K562 (cell line): Measurements from ENCODE around the gene ZBTB49. TPM values are rescaled to one million over a fixed set of nuclear protein-coding genes. Genes with fewer than 3 reads are reported as not detected.

ENCODE experiments used
- ATAC-seq: fragments of 200-7000 bp; cut with Tn5 transposase; 3 replicates; pipeline ENCODE4 v1.9.1; 2020; ENCODE audit warnings: moderate library complexity
- BruUV-seq: library from RNA; stranded (reverse); fragments of 400-500 nt; replicated peaks from 2 replicates; lab custom pipeline; 2021; lab: Mats Ljungman, UMichigan
- CTCF ChIA-PET: fragments of 300-600 bp; formaldehyde crosslinking; extraction: SDS; loops from one replicate; lab custom pipeline; 2021; ENCODE audit warnings: low intra/inter-chr PET ratio; lab: Yijun Ruan, JAX
- POLR2A ChIA-PET: fragments of 300-600, 350-650 bp; sonication (Branson Sonifier 250); formaldehyde crosslinking; extraction: SDS; loops from one replicate; lab custom pipeline; 2021; ENCODE audit warnings: antibody characterized with exemption, inconsistent platforms; lab: Yijun Ruan, JAX
- DNase-seq, 4 experiments: peaks; one replicate each; pipeline versions ENCODE4 v3.0.0 to v3.0.0-alpha.2; 2011 to 2018; ENCODE audit warnings: low spot score in 3 of 4, mixed read lengths in 3 of 4; ENCODE audit errors: extremely low read depth in 1 of 4
- FAIRE-seq: peaks from 2 replicates; lab custom pipeline; 2011; peaks lifted over from hg19 to GRCh38; lab: Jason Lieb, UNC
- H2AFZ ChIP-seq: 2 replicates; pipeline ENCODE4 v1.6.0; 2011; ENCODE audit warnings: low read depth, low read length, control low read depth, inconsistent platforms
- H3K27ac ChIP-seq: fragments of 200-600 bp; 3 replicates; pipeline ENCODE4 v1.8.0; 2011; ENCODE audit warnings: low read depth, mild to moderate bottlenecking, control low read depth, inconsistent platforms, low read length, moderate library complexity, mixed read lengths; ENCODE audit errors: extremely low read depth
- H3K27me3 ChIP-seq, 2 experiments: fragments of 300-600 bp in 1 of 2; 2 replicates in 1 of 2; 3 replicates in 1 of 2; pipeline versions ENCODE4 v1.6.0 to v1.8.0; 2011; ENCODE audit warnings: inconsistent platforms in 2 of 2, low read length in 2 of 2, mild to moderate bottlenecking in 1 of 2, mixed read lengths in 1 of 2, moderate library complexity in 1 of 2; ENCODE audit not compliant: control insufficient read depth in 2 of 2, insufficient read depth in 2 of 2
- H3K36me3 ChIP-seq: fragments of 300-600 bp; 3 replicates; pipeline ENCODE4 v1.8.0; 2011; ENCODE audit warnings: mild to moderate bottlenecking, low read length, inconsistent platforms; ENCODE audit not compliant: control insufficient read depth, insufficient read depth
- H3K4me1 ChIP-seq, 2 experiments: fragments of 200-600 bp in 1 of 2; replicated peaks in 1 of 2; 2 replicates in 1 of 2; 3 replicates in 1 of 2; pipeline versions ENCODE4 v1.5.1 to v1.8.0; 2011; ENCODE audit warnings: inconsistent platforms in 2 of 2, low read length in 2 of 2, mild to moderate bottlenecking in 1 of 2, mixed read lengths in 1 of 2, moderate library complexity in 1 of 2; ENCODE audit not compliant: control insufficient read depth in 2 of 2, insufficient read depth in 2 of 2
- H3K4me2 ChIP-seq: 2 replicates; pipeline ENCODE4 v1.6.1; 2011; ENCODE audit warnings: low read length, control low read depth, inconsistent platforms, mixed read lengths; ENCODE audit not compliant: insufficient read depth
- H3K4me3 ChIP-seq: fragments of 200-600 bp; sonication (generic), shearing (Covaris generic); 2 replicates; pipeline ENCODE4 v1.5.1; 2016; ENCODE audit warnings: control low read depth, inconsistent platforms
- H3K79me2 ChIP-seq: fragments of 200-600 bp; 3 replicates; pipeline ENCODE4 v1.8.0; 2011; ENCODE audit warnings: low read length, inconsistent platforms; ENCODE audit not compliant: control insufficient read depth, insufficient read depth
- H3K9ac ChIP-seq, 2 experiments: 2 replicates each; pipeline versions ENCODE4 v1.6.0 to v1.6.1; 2011; ENCODE audit warnings: low read depth in 2 of 2, low read length in 2 of 2, control low read depth in 1 of 2, inconsistent platforms in 1 of 2, mild to moderate bottlenecking in 1 of 2, mixed read lengths in 1 of 2; ENCODE audit not compliant: insufficient read depth in 1 of 2
- H3K9me1 ChIP-seq: one replicate; pipeline ENCODE4 v1.6.0; 2011; ENCODE audit warnings: inconsistent platforms, mild to moderate bottlenecking, low read length, moderate library complexity; ENCODE audit not compliant: control insufficient read depth, insufficient read depth
- H3K9me3 ChIP-seq: replicated peaks from 2 replicates; pipeline ENCODE4 v1.5.1; 2011; ENCODE audit warnings: low read depth, low read length, inconsistent platforms; ENCODE audit not compliant: control insufficient read depth, insufficient read depth
- H4K20me1 ChIP-seq: replicated peaks from 2 replicates; pipeline ENCODE4 v1.6.1; 2011; ENCODE audit warnings: low read length, inconsistent platforms, mixed read lengths; ENCODE audit not compliant: control insufficient read depth, insufficient read depth
- MITF ChIP-seq: IDR thresholded peaks from 2 replicates; pipeline ENCODE4 v1.6.1; 2014; ENCODE audit warnings: antibody characterized with exemption
- WGBS: fragments of 100-300 bp; shearing (Covaris generic); methylation state at CpG from one replicate; pipeline ENCODE4 v1.1.6; 2016; ENCODE audit warnings: low coverage, mixed read lengths; ENCODE audit not compliant: insufficient coverage; ENCODE audit errors: missing lambda C conversion rate; 5-methylcytosine and 5-hydroxymethylcytosine counted together
- in situ Hi-C: fragments of 300-500 bp; cut with MboI; formaldehyde crosslinking; loops from 4 replicates; pipeline ENCODE4 v1.15.0; 2018; ENCODE audit warnings: inconsistent platforms, mixed read lengths
- intact Hi-C: fragments of 100-400 bp; cut with micrococcal nuclease; formaldehyde crosslinking; loops from 2 replicates; pipeline ENCODE4 v1.14.2; 2022
- polyA plus RNA-seq, 8 experiments: library from polyadenylated mRNA; depleted of rRNA in 4 of 8; stranded (reverse) in 5 of 8; unstranded in 3 of 8; fragments of >200 nt; fragmentation: Nextera tagmentation in 2 of 8; fragmentation: Illumina TruSeq in 1 of 8; extraction: Ambion mirVana in 2 of 8; extraction: Trizol in 1 of 8; gene quantifications; 2 replicates each; pipeline versions ENCODE4 v1.2.1 to v1.2.3, GENCODE V29; 2011 to 2014; ENCODE audit warnings: inconsistent platforms in 1 of 8, missing spikeins in 1 of 8
- total RNA-seq, 7 experiments: library from RNA; depleted of rRNA in 6 of 7; stranded (reverse); fragments of >200 nt in 6 of 7; fragmentation: Illumina TruSeq in 2 of 7; extraction: Trizol in 2 of 7; gene quantifications; 2 replicates each; pipeline versions ENCODE4 v1.2.1 to v1.2.3, GENCODE V29; 2011 to 2021; ENCODE audit warnings: low replicate concordance in 1 of 7
- TF ChIP-seq, protein P1 (sequence below), 2 experiments: fragments of 450-650 bp in 1 of 2; sonication (generic) in 1 of 2; formaldehyde crosslinking in 1 of 2; IDR thresholded peaks in 1 of 2; conservative IDR thresholded peaks in 1 of 2; 2 replicates each; pipeline versions ENCODE4 v1.6.1 to v1.8.1; 2016 to 2023; ENCODE audit warnings: mild to moderate bottlenecking in 2 of 2, moderate library complexity in 2 of 2, inconsistent platforms in 1 of 2, missing genetic modification reagents in 1 of 2

Gene ZBTB49
- total and polyA plus RNA-seq, 9 of the 15 experiments (the other 6 are each of a cell fraction or from before 2014, with no cell fraction given) = 0.49 to 8.0 (median 4.2) TPM

DNA sequence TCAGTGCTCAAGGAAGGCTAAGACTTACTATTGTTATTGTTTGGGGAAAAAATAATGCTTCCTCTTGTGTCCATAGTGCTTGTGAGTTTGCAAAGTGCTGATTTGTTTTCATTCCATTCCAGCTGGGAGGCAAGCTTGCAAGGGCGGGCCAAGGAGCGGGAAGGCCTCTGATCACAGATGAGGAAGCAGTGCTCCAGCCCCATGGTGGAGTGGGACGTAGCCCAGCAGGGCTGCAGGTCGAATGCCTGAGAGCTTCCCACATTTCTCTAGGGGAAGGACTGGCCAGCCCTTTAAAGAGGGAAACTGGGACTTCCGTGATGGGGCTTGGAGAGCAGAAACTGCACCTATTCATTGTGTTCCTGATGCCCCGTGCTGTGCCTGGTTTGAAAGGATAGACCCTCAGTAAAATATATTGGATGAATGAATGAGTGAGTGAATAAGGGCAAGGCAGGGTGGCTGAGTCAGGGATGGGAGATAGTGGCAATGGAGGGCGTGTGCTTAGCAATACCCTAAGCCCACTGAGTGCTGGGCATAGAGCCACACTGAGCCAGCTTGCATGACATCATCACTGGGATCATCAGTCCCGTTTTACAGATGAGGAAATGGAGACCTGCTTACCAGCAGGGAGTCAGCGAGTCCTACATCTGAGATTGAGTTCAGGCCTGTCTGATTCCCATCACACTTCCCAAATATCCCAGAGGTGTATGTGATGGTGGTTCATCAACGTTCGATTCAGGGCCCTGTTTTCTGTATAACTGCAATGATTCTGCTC, 78.9 kb downstream of the ZBTB49 start:
- WGBS = under 1% methylated on average over 11 of the region's 11 CpGs
- POLR2A ChIA-PET = no interaction called here
- Histone ChIP-seq H3K9me3 (no peaks in the 10 kb centered on the region), H2AFZ (no peak overlapping the region), H3K79me2 (no peaks in the 10 kb centered on the region), H3K9me1 (no peaks in the 10 kb centered on the region), H3K4me3 (no peak overlapping the region), H3K9ac (no peak overlapping the region), H3K4me2 (no peak overlapping the region), H4K20me1 (no peaks in the 10 kb centered on the region; the same call in 1 of the 2 replicates), H3K27ac (no peak overlapping the region)
- intact Hi-C loops = no loop called here
- no peak for FAIRE-seq
- in situ Hi-C loops = no loop called here
- BruUV-seq = no TSS peak
- no peak for ATAC-seq
- CTCF ChIA-PET = no interaction called here
- DNase-seq = no peak
- TF ChIP-seq, protein P1, sequence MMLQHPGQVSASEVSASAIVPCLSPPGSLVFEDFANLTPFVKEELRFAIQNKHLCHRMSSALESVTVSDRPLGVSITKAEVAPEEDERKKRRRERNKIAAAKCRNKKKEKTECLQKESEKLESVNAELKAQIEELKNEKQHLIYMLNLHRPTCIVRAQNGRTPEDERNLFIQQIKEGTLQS (IDR thresholded peaks at IDR 0.05) = peak; percentile 14; the same call in 1 of the 2 replicates
- TF ChIP-seq, protein P1 (CRISPR knock-in tag; conservative IDR thresholded peaks at IDR 0.05) = no peak
- no peak for TF ChIP-seq MITF
- TF ChIP-seq, all 486 proteins: peak for 1
- H3K27me3 ChIP-seq = peaks cover 16 to 59% of the 10 kb centered on the region in 2 experiments
- no peaks in the 10 kb centered on the region for H3K36me3 ChIP-seq
- H3K4me1 ChIP-seq = no peaks in the 10 kb centered on the region

Other genes starting within 250 kb of the ZBTB49 start
- not detected in 2 replicates for gene OTOP1, start 63.3 kb upstream of the ZBTB49 start, total RNA-seq (2014; rRNA removed)
- gene OTOP1, start 63.3 kb upstream of the ZBTB49 start, total RNA-seq (2014; rRNA removed; fragmentation: Illumina TruSeq; extraction: Trizol) = not detected in 2 replicates
- not detected in 2 replicates for gene OTOP1, start 63.3 kb upstream of the ZBTB49 start, total RNA-seq (2015; rRNA removed; fragmentation: Illumina TruSeq; extraction: Trizol)
- not detected in 2 replicates for gene OTOP1, start 63.3 kb upstream of the ZBTB49 start, total RNA-seq (2021)
- not detected in 2 replicates for gene OTOP1, start 63.3 kb upstream of the ZBTB49 start, polyA plus RNA-seq (2011; rRNA removed)
- not detected in 2 replicates for gene OTOP1, start 63.3 kb upstream of the ZBTB49 start, polyA plus RNA-seq (2014; fragmentation: Illumina TruSeq; extraction: Trizol)
- not detected for gene OTOP1, start 63.3 kb upstream of the ZBTB49 start, polyA plus RNA-seq (2014; fragmentation: Nextera tagmentation; extraction: Ambion mirVana)
- gene OTOP1, start 63.3 kb upstream of the ZBTB49 start, polyA plus RNA-seq (2014; rRNA removed) = not detected in 2 replicates
- 10.0 and 11.1 TPM in 2 replicates for gene TMEM128, start 42.0 kb upstream of the ZBTB49 start, total RNA-seq (2014; rRNA removed)
- 19.6 and 21.6 TPM in 2 replicates for gene TMEM128, start 42.0 kb upstream of the ZBTB49 start, total RNA-seq (2014; rRNA removed; fragmentation: Illumina TruSeq; extraction: Trizol)
- 11.5 and 12.0 TPM in 2 replicates for gene TMEM128, start 42.0 kb upstream of the ZBTB49 start, total RNA-seq (2015; rRNA removed; fragmentation: Illumina TruSeq; extraction: Trizol)
- 14.8 and 15.3 TPM in 2 replicates for gene TMEM128, start 42.0 kb upstream of the ZBTB49 start, total RNA-seq (2021)
- 32.0 and 40.0 TPM in 2 replicates for gene TMEM128, start 42.0 kb upstream of the ZBTB49 start, polyA plus RNA-seq (2011; rRNA removed)
- gene TMEM128, start 42.0 kb upstream of the ZBTB49 start, polyA plus RNA-seq (2014; fragmentation: Illumina TruSeq; extraction: Trizol) = 13.8 and 14.3 TPM in 2 replicates
- gene TMEM128, start 42.0 kb upstream of the ZBTB49 start, polyA plus RNA-seq (2014; fragmentation: Nextera tagmentation; extraction: Ambion mirVana) = 10 to 100 TPM in 1 of 2 experiments, 1 to 10 TPM in 1; 9.1 to 11.1 TPM
- gene TMEM128, start 42.0 kb upstream of the ZBTB49 start, polyA plus RNA-seq (2014; rRNA removed) = 23.8 and 29.1 TPM in 2 replicates
- gene LYAR, start 97 bp upstream of the ZBTB49 start, total RNA-seq (2014; rRNA removed) = 121 and 133 TPM in 2 replicates
- 154 and 156 TPM in 2 replicates for gene LYAR, start 97 bp upstream of the ZBTB49 start, total RNA-seq (2014; rRNA removed; fragmentation: Illumina TruSeq; extraction: Trizol)
- 165 and 172 TPM in 2 replicates for gene LYAR, start 97 bp upstream of the ZBTB49 start, total RNA-seq (2015; rRNA removed; fragmentation: Illumina TruSeq; extraction: Trizol)
- gene LYAR, start 97 bp upstream of the ZBTB49 start, total RNA-seq (2021) = 72.9 and 73.4 TPM in 2 replicates
- 28.9 and 44.5 TPM in 2 replicates for gene LYAR, start 97 bp upstream of the ZBTB49 start, polyA plus RNA-seq (2011; rRNA removed)
- 128 and 166 TPM in 2 replicates for gene LYAR, start 97 bp upstream of the ZBTB49 start, polyA plus RNA-seq (2014; fragmentation: Illumina TruSeq; extraction: Trizol)
- 10 to 100 TPM; 28.3 to 28.9 TPM for gene LYAR, start 97 bp upstream of the ZBTB49 start, polyA plus RNA-seq (2014; fragmentation: Nextera tagmentation; extraction: Ambion mirVana)
- gene LYAR, start 97 bp upstream of the ZBTB49 start, polyA plus RNA-seq (2014; rRNA removed) = 112 and 127 TPM in 2 replicates
- gene NSG1, start 96.9 kb downstream of the ZBTB49 start, total RNA-seq (2014; rRNA removed) = not detected in 2 replicates
- gene NSG1, start 96.9 kb downstream of the ZBTB49 start, total RNA-seq (2014; rRNA removed; fragmentation: Illumina TruSeq; extraction: Trizol) = not detected in 2 replicates
- not detected in 2 replicates for gene NSG1, start 96.9 kb downstream of the ZBTB49 start, total RNA-seq (2015; rRNA removed; fragmentation: Illumina TruSeq; extraction: Trizol)
- gene NSG1, start 96.9 kb downstream of the ZBTB49 start, total RNA-seq (2021) = not detected in 2 replicates
- gene NSG1, start 96.9 kb downstream of the ZBTB49 start, polyA plus RNA-seq (2011; rRNA removed) = not detected in 2 replicates
- not detected in 2 replicates for gene NSG1, start 96.9 kb downstream of the ZBTB49 start, polyA plus RNA-seq (2014; fragmentation: Illumina TruSeq; extraction: Trizol)
- gene NSG1, start 96.9 kb downstream of the ZBTB49 start, polyA plus RNA-seq (2014; fragmentation: Nextera tagmentation; extraction: Ambion mirVana) = not detected
- not detected in 2 replicates for gene NSG1, start 96.9 kb downstream of the ZBTB49 start, polyA plus RNA-seq (2014; rRNA removed)